Adipose tissue (tissue), 3 donors: Measurements from ENCODE around the gene WDR70. TPM values are rescaled to one million over a fixed set of nuclear protein-coding genes. Genes with fewer than 3 reads are reported as not detected.
"Not testable (repeated sequence)": the region's sequence is repeated elsewhere in the genome, so short reads cannot be mapped to it uniquely, and the experiment has no call there.

Source experiments
- H3K27ac ChIP-seq: one replicate; pipeline ENCODE4 v1.5.1; 2013; ENCODE audit warnings: low read depth, low read length
- WGBS, 3 donors: extraction: QIAGEN DNeasy Blood & Tissue Kit; methylation state at CpG; one replicate each; pipeline ENCODE4 v1.1.7; 2013; 5-methylcytosine and 5-hydroxymethylcytosine counted together
- polyA plus RNA-seq, 3 donors: library from polyadenylated mRNA; stranded (reverse); fragments of 200-250 nt; gene quantifications; one replicate each; pipeline ENCODE4 v1.2.3, GENCODE V29; 2013
- donor health status: healthy with polysubstance abuse.
- donor health status: Bipolar disorder and iron deficiency.
- donor health status: healthy.

Gene WDR70
- polyA plus RNA-seq, 3 donors, result 6.5 to 16.1 (median 12.0) TPM

DNA sequence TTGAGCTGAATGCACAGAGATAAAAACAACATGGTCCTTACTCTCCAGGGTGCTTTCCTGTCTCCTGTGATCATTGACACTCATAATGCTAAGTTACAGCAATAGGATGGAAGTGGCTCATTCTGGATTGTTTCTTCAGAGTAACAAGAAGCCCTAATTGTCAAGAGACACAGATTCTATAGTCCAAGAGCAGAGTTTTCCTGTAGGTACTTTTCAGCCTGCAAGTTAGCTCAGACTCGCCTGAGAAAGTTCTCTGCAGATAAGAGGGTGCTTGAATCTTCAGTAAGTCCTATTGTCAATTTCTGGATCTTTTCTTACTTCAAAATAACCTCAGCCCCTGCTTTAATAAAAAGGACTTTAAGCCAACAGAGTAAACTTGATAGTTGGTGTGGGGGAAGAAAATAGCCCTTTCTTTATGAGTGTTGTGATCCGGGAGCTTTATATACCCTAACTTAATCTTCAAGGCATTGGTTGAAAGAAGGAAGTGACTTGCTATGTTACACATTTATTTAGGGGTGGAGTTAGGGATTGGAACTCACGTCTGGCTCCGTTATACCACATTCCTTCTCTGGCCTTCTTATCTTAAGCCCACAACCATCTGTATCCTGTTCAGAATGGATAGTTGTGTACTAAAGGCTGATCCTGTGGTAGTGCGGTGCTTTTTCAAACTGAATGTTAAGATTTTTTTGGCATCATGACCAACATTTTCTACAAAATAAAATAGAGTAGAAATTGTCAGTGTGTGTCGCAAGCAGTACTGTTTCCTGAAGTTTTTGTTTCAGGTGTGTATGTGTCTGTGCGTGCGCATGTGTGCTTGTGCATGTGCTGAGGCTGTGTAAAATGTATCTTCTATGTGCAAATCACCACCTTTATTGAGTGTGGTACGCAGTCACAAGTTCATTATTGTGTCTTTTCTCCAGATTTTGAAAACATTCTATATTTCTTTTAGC, 173.9 kb downstream of the WDR70 start:
- WGBS, 3 donors, result 37 to 68% (median 47%) methylated on average over 9 of the region's 9 CpGs
- no peak overlapping the region for H3K27ac ChIP-seq

DNA sequence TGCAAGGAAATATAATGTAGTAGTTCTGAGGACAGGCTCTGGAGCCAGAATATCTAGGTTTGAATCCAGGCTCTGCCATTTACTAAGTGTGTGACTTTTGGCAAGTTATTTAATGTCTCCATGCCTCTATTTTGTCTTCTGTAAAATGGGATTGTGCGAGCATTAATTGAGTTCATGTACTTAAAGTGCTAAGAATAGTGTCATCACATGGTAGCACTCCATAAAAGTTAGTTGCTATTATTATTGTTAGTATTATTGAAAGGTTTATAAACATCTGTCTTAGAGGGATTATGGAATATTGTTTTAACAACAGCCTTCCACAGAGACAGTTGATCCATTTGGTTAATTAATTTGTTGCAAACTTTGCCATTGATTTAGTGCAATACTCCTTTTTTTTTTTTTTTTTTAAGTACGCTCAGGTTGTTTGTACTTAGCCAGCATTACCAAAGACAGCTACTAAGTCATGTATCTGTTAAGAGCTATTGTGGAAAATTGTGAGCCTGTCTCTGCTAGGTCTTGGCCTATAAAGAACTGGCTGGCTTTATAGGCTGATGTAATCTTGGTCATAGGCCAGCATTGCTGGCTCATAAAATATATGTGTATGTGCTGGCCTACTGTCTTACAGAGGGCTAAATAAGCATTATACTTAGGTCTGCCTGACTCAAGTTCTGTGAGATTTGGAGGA, 174.7 kb downstream of the WDR70 start:
- WGBS, 3 donors, result 78 to 91% (median 88%) methylated on average over 2 of the region's 2 CpGs
- H3K27ac ChIP-seq, result no peak overlapping the region

DNA sequence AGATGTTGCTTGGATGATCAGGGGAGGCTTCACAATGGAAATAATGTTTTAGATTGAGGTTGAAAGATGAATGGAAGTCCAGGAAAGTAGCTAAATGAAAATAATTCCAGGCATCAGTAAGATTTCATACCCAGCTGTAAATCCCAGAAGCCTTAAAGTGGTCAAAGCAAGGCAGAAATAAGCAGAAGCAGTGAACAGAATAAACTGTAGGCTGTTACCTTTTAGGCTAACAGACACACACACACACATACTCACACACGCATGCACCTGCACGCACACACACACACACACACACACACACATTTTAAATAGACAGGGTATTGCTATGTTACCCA, 175.3 kb downstream of the WDR70 start:
- 79 to 97% (median 84%) methylated on average over 2 of the region's 2 CpGs for WGBS, 3 donors

DNA sequence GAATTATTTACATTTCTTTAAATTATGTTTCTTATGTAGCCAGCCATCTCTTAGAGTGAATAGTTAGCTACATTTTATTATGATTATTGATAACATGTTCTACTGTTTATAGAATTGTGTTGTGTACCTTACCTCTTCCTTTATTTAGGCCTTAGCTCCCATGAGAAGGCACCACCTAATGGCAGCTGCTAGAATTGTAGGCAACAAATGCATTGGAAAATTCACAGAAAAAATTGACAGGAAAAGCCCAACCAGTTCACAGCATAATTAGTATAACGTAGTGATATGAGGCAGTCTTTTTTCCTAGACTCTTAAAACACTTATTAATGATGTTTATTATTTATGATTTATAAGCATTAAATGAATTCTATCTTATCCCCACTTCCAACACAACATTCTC, 175.8 kb downstream of the WDR70 start:
- no peak overlapping the region for H3K27ac ChIP-seq
- WGBS, 3 donors, result 23 to 62% (median 25%) methylated on average over 1 of the region's 1 CpG

More for the DNA sequence above, 175.3 kb downstream of the WDR70 start:
- H3K27ac ChIP-seq, result no peak overlapping the region

DNA sequence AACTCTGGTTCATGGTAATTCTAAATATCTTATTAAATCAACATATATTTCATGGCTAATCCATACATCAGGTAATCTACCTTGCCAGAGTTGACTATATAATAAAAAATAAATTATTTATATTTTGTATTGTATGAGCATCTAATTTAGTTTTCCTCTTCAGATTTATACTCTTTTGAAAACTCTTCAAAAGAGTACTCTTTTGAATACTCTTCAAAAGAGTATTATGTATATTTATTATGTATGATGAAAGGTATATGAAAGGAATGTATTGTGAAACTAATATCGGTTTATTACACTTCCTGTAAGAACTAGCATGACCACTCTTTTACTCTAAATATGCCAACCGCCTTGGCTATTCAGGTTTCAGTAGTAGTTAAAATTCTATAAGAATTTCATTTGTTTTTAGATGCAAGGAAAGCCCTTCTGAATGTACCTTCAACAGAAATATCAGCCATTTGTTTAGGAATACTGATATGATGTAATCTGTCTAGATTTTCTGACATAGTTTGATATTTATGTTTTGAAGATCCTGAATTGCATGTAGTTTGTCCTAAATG, 178.7 kb downstream of the WDR70 start:
- no peak overlapping the region for H3K27ac ChIP-seq
- WGBS, 3 donors, result 66 to 94% (median 74%) methylated on average over 2 of the region's 2 CpGs

DNA sequence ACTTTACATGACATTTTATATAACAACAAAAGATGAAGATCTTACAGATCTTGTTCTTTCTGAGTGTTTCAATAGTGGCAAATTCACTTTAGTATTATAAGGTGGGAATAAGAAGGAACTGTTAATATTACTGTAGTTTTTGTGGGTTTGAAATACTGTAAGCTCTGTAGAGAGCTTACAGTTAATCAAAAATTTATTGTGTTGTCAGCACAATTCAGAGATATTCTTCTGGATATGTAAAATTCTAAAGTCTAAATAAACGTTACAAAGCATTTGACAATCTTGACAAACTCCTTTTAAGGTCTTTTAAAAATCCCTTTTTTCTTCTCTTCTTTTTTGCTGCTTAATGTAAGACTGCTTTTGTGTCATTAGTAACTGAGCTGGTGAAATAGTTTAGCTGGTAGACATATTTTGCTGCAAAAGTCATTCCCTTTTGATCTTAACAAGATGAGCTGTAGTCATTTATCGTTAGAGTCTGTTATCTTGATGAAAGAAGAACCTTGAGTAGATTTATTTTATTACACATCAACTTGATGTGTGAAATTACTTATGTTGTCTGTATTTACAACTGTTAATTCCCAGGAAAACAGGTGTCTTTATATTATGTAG, 186.0 kb downstream of the WDR70 start:
- H3K27ac ChIP-seq, result no peak overlapping the region
- WGBS, 3 donors, result 65 to 78% (median 77%) methylated on average over 2 of the region's 2 CpGs

DNA sequence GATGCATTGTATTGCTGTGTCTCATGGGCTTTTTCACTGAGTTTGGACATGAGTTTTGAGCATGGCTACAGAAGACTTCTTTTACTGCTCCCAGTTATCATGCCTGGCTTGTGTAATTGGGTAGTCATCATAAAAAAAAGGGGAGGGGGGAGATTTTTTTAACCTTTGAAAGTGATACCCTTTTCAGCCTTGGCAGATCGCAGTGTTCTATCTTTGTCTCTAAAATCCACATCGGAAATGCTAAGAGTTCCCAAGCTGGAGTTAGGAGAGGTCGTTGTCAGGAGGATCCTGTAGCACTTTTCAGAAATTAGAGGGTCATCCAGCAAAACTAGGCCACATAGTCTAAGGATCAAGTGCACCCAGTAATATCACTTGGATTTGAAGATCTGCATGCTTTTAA, 188.4 kb downstream of the WDR70 start:
- H3K27ac ChIP-seq, result no peak overlapping the region
- WGBS, 3 donors, result 89 to 95% (median 94%) methylated on average over 3 of the region's 3 CpGs

DNA sequence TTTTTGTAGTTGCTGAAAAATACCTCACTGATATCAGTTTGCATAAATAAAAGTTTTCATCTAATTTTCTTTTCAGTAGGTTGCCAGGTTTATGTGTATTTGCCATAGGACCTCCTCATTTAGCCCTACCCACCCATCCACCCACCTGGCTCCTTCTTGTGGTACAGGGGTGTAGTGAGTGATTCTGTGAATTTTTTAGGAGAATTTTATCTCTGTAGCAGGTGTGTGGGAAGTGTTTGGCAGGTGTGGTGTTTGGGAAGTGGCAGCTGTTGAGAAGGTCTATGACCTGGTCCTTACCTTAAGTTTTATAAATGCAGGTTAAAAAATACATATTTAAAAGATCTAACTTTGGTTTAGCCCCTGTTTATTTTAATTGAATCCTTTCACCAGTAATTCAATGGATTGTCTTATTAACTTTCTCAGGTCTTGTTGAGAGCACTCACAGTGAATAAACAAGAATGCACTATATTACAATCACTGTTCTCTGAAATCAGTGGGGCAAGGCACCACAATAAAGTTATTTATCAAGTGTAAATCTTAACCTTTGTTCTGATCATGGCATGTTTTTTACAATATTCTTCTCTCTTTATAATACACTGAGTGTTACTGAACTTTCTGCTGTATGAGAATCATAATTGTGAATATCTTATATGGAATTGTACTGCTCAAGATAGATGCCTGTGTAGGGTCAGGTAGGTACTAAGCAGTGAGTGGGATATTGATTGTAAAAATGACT, 189.1 kb downstream of the WDR70 start:
- H3K27ac ChIP-seq, result no peak overlapping the region

DNA sequence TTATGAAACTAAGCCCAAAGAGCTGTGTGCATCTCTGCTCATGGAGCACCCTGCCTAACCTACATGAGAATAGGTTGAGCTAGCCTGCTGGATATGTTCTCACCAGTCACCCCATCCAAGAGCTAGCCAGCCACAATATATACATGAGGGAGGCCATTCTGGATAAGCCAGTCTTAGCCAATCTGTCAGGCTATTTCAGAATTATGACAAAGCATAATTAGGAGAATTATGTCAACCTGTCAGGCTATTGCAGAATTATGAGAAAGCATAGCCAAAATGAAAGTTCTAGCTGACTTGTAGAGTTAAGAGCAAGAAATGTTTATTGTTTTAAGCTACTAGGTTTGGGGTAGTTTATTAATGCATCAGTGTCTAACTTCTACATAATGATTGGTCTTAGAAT, 189.8 kb downstream of the WDR70 start:
- no peak overlapping the region for H3K27ac ChIP-seq

DNA sequence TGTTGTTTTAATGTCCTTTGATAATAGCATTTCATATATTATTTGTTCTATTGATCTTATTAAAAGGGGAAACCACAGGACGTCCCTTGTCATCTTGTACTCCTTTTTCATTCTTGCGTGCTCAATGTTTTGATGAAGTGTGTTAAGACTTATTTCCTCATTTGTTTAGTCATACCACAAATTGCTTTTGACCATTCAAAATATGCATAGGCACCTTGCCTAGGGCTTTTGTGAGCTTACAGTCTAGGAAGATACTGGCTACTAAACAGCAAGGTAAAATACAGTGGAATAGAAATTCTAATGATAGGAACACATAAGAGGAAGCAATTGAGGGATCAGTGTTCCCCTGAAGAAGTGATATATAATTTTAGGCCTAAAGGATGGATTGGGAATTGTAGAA, 190.3 kb downstream of the WDR70 start:
- WGBS, 3 donors, result 72 to 97% (median 78%) methylated on average over 2 of the region's 2 CpGs
- H3K27ac ChIP-seq, result no peak overlapping the region

DNA sequence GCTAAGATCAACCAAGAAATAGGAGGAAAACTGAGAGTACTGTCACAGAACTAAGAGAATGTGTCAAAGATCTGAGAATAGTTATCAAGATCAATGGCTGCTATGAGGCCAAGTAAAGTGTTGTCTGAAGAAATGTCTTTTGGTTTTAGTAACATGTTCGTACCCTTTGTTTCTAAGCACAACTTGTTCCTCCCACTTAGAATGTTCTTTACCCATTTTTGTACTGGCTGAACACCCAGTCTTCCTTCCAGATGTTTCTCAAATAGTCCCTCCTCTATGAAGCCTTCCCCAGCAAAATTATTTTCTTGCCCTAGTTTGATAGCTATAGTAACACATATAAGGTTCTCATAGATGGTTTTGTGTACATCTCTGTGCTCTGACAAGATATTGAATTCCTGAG, 191.5 kb downstream of the WDR70 start:
- 91 to 100% (median 97%) methylated on average over 1 of the region's 1 CpG for WGBS, 3 donors
- H3K27ac ChIP-seq, result no peak overlapping the region

DNA sequence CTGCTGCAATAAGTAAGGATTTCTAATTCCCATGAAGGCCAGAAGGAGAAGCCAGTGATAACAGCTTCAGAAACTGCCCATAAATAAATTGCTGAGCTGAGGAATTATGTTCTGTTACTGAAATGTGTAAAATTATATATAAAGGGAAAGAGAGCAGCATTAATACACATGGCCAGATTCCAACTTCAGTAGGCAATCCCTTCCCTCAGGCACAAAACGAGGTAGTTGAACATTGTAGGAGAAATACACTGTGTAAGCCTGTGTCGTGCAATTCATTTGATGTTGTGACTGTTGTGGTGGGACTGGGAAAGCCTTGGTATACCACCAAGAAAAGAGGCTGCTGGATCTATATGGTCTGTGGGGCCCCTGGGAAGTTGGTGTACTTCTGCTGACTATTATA, 192.9 kb downstream of the WDR70 start:
- 74 to 88% (median 85%) methylated on average over 2 of the region's 2 CpGs for WGBS, 3 donors
- no peak overlapping the region for H3K27ac ChIP-seq

DNA sequence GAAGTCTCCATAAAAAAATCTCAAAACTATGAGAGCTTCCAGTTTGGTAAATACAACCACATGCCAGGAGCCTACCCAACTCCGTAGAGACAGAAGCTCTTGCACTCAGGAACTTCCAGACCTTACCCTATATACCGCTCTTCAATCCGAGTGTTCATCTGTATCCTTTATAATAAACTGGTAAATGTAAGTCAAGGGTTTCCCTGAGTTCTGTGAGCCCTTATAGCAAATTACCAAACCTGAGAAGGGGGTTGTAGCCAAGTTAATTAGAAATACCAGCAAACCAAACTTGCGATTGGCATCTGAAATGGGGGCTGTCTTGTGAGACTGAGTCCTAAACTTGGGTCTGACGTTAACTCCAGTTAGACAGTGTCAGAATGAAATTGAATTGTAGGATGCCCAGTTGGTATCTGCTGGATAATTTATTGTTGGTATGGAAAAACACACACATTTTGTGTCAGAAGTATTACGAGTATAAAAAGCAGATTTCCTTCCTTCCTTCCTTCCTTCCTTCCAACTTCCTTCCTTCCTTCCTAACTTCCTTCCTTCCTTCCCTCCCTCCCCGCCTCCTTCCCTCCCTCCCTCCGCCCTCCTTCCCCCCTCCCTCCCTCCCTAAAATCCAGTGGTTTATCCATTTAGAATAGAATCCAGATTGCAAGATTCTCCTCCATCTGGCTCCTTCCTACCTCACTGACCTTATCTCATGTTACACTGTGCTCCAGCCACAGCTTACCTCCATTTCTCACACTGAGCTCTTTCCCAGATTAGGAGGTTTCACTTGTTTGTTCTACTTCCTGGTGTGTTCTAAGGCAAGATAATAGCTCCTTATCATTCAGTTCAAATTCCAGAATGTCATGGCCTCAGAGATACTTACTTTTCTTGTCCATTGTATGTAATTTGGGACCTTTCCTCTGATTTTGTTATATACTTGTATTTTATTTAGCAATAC, 196.7 kb downstream of the WDR70 start:
- H3K27ac ChIP-seq, result no peak overlapping the region
- WGBS, 3 donors, result 81 to 84% (median 82%) methylated on average over 8 of the region's 8 CpGs

DNA sequence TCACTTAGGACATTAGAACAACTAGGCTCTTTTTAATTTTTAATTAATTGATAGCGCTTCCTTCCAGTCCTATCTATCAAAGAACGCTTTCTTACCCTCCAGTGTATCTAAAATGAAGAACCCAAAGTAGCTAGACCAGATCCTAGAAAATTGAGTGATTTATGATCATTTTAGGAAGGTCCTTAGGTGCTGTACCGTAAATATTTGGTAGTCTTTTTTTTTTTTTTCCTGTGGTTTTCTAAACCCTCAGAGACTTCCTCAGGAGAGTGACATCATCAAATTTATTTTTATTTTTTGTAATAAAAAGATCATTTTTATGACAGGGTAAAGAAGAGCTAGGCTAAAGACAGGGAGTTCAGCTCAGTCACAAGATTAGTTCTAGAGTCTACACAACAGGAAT, 197.4 kb downstream of the WDR70 start:
- H3K27ac ChIP-seq, result no peak overlapping the region
- WGBS, 3 donors, result 70 to 95% (median 80%) methylated on average over 3 of the region's 3 CpGs

DNA sequence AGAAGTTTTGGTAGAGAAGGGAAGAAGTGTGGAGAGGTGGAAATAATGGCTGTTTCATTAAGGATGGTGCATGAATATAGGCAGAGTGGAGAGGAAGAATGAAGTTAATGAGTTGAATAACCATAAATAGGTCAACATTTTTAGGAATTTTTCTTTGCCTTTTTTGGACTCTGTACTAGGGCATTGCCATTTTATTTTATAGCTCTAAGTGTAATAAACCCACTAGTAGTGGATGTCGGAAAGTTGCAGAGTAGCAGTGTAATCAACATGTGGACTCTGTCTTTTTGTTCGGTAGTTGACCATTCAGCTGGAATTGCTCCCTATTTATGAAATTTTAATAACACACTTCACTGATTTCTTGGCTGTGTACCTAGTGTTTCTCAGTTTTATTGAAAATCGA, 199.1 kb downstream of the WDR70 start:
- 94 to 96% (median 95%) methylated on average over 3 of the region's 3 CpGs for WGBS, 3 donors
- H3K27ac ChIP-seq, result no peak overlapping the region

DNA sequence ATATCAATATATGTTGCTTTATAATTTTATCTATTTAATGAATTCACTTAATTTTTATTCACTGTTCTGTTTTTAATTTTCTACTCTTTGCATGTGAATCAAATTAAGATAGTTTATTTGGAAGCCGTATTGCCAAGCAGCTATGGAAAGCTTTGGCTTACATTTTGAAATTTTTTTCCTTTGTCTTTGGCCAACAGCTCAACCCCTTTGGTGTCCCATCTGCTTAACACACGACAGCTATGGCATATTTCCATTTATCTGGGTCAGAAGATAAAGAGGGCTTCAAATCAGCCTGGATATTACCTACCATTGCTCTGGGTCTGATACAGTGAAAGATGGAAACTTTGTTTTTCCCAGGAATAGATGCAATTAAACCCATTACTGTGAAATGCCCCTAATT, 201.0 kb downstream of the WDR70 start:
- 74 to 89% (median 76%) methylated on average over 2 of the region's 2 CpGs for WGBS, 3 donors
- no peak overlapping the region for H3K27ac ChIP-seq

DNA sequence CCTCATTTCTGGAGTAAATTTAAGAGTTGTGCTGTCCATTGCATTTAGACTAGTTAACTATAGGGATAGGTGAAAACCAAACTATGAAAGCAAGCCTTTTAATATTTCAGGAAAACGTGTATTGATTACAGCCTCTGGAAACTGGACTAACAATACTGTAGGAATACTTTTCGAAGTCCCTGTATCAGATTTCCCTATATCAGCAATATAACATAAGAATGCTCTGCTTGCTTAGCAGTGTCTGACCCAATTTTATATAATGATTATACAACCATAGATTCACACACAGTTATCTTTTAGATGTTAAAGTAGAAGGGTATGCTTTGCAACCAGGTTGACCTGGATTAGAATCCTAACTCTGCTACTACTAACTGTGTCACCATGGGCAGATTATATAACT, 203.1 kb downstream of the WDR70 start:
- WGBS, 3 donors, result 91 to 94% (median 92%) methylated on average over 2 of the region's 2 CpGs

DNA sequence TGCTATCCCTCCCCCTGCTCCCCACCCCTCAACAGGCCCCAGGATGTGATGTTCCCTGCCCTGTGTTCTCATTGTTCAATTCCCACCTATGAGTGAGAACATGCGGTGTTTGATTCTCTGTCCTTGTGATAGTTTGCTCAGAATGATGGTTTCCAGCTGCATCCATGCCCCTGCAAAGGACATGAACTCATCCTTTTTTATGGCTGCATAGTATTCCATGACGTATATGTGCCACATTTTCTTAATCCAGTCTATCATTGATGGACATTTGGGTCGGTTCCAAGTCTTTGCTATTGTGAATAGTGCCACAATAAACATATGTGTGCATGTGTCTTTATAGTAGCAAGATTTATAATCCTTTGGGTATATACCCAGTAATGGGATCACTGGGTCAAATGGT, 214.2 kb downstream of the WDR70 start:
- H3K27ac ChIP-seq, result not testable (repeated sequence)
- 92 to 97% (median 97%) methylated on average over 3 of the region's 3 CpGs for WGBS, 3 donors

More for the DNA sequence above, 203.1 kb downstream of the WDR70 start:
- no peak overlapping the region for H3K27ac ChIP-seq
